Subcutaneous abdominal adipose tissue (tissue), 5 donors: Measurements from ENCODE around the gene OR6A2.
"Not testable (repeated sequence)": the region's sequence is repeated elsewhere in the genome, so short reads cannot be mapped to it uniquely, and the experiment has no call there.

Experiments
- H3K27ac ChIP-seq: one replicate; pipeline ENCODE4 v1.7.0; 2013; ENCODE audit warnings: low read depth, mild to moderate bottlenecking, inconsistent platforms, low read length, moderate library complexity
- H3K27me3 ChIP-seq, 5 donors: one replicate each; pipeline ENCODE4 v1.7.0; 2013; ENCODE audit warnings: low read length in 5 of 5, inconsistent platforms in 1 of 5; ENCODE audit not compliant: control insufficient read depth in 5 of 5, insufficient read depth in 4 of 5
- H3K36me3 ChIP-seq, 5 donors: one replicate each; pipeline ENCODE4 v1.7.0; 2013; ENCODE audit warnings: low read length in 5 of 5; ENCODE audit not compliant: control insufficient read depth in 5 of 5, insufficient read depth in 5 of 5
- H3K4me1 ChIP-seq, 5 donors: one replicate each; pipeline ENCODE4 v1.7.0; 2013; ENCODE audit warnings: low read length in 5 of 5, mild to moderate bottlenecking in 3 of 5, moderate library complexity in 1 of 5; ENCODE audit not compliant: control insufficient read depth in 5 of 5, insufficient read depth in 5 of 5
- H3K4me3 ChIP-seq, 5 donors: one replicate each; pipeline ENCODE4 v1.7.0; 2013; ENCODE audit warnings: low read length in 5 of 5, low read depth in 1 of 5
- H3K9ac ChIP-seq, 5 donors: one replicate each; pipeline ENCODE4 v1.7.0; 2013; ENCODE audit warnings: low read length in 5 of 5, mild to moderate bottlenecking in 4 of 5, moderate library complexity in 3 of 5
- H3K9me3 ChIP-seq, 5 donors: one replicate each; pipeline ENCODE4 v1.7.0; 2013; ENCODE audit warnings: low read length in 5 of 5; ENCODE audit not compliant: control insufficient read depth in 5 of 5
- donor health status: healthy.
- donor health status: healthy.
- donor health status: healthy.
- donor health status: healthy.
- donor health status: healthy.

The OR6A2 gene

GRCh38 chr11:6818967-6819366, 19.5 kb upstream of the OR6A2 start:
- Histone ChIP-seq H3K27me3 (no peaks in the 10 kb centered on the region), H3K27ac (no peak overlapping the region), H3K9me3 (peaks cover 0 to 7% (median 0%) of the 10 kb centered on the region in 5 donors), H3K4me1 (no peaks in the 10 kb centered on the region), H3K36me3 (no peaks in the 10 kb centered on the region), H3K4me3 (no peak overlapping the region), H3K9ac (no peak overlapping the region)

GRCh38 chr11:6817694-6818093, 18.2 kb upstream of the OR6A2 start:
- Histone ChIP-seq H3K27ac (no peak overlapping the region), H3K9ac (no peak overlapping the region), H3K4me1 (no peaks in the 10 kb centered on the region), H3K4me3 (no peak overlapping the region), H3K27me3 (peaks cover 0 to 3% (median 2%) of the 10 kb centered on the region in 5 donors), H3K36me3 (no peaks in the 10 kb centered on the region), H3K9me3 (peaks cover 0 to 7% (median 0%) of the 10 kb centered on the region in 5 donors)

GRCh38 chr11:6813656-6814055, 14.2 kb upstream of the OR6A2 start:
- no peaks in the 10 kb centered on the region for H3K4me1 ChIP-seq
- no peak overlapping the region for H3K4me3 ChIP-seq
- no peak overlapping the region for H3K27ac ChIP-seq
- H3K9ac ChIP-seq, result no peak overlapping the region
- no peaks in the 10 kb centered on the region for H3K36me3 ChIP-seq
- peaks cover 0 to 3% (median 3%) of the 10 kb centered on the region in 5 donors for H3K27me3 ChIP-seq
- H3K9me3 ChIP-seq, result no peaks in the 10 kb centered on the region

- no peaks in the 10 kb centered on the region for H3K4me1 ChIP-seq
- H3K27me3 ChIP-seq, result peaks cover 0 to 3% (median 3%) of the 10 kb centered on the region in 5 donors
- H3K36me3 ChIP-seq, result no peaks in the 10 kb centered on the region
- no peaks in the 10 kb centered on the region for H3K9me3 ChIP-seq
- H3K4me3 ChIP-seq, result no peak overlapping the region
- no peak overlapping the region for H3K27ac ChIP-seq
- H3K9ac ChIP-seq, result no peak overlapping the region
Measured at GRCh38 chr11:6812390-6813005, 13.0 kb upstream of the OR6A2 start.

GRCh38 chr11:6801075-6801474, 1.6 kb upstream of the OR6A2 start:
- H3K9me3 ChIP-seq, H3K27me3 ChIP-seq, H3K4me3 ChIP-seq, H3K4me1 ChIP-seq, H3K27ac ChIP-seq, H3K9ac ChIP-seq, H3K36me3 ChIP-seq: not testable (repeated sequence)

GRCh38 chr11:6794639-6795038, 4.8 kb downstream of the OR6A2 start:
- no peaks in the 10 kb centered on the region for H3K9me3 ChIP-seq
- H3K4me3 ChIP-seq, result no peak overlapping the region
- H3K9ac ChIP-seq, result no peak overlapping the region
- no peaks in the 10 kb centered on the region for H3K27me3 ChIP-seq
- no peaks in the 10 kb centered on the region for H3K36me3 ChIP-seq
- H3K27ac ChIP-seq, result no peak overlapping the region
- peaks cover 0 to 4% (median 0%) of the 10 kb centered on the region in 5 donors for H3K4me1 ChIP-seq

GRCh38 chr11:6790546-6790945, 8.9 kb downstream of the OR6A2 start:
- no peak overlapping the region for H3K27ac ChIP-seq
- H3K27me3 ChIP-seq, result no peaks in the 10 kb centered on the region
- H3K9ac ChIP-seq, result no peak overlapping the region
- H3K36me3 ChIP-seq, result no peaks in the 10 kb centered on the region
- peaks cover 0 to 4% (median 0%) of the 10 kb centered on the region in 5 donors for H3K4me1 ChIP-seq
- H3K9me3 ChIP-seq, result no peaks in the 10 kb centered on the region
- no peak overlapping the region for H3K4me3 ChIP-seq

- Histone ChIP-seq H3K4me3 (no peak within 1 kb of the TSS), H3K9me3 (no peaks in the 10 kb centered on the region), H3K27me3 (no peaks in the 10 kb centered on the region), H3K36me3 (no peaks in the 10 kb centered on the region), H3K27ac (no peak within 1 kb of the TSS), H3K4me1 (no peaks in the 10 kb centered on the region), H3K9ac (no peak within 1 kb of the TSS)
Measured at GRCh38 chr11:6782720-6783119, 16.8 kb downstream of the OR6A2 start, which contains the start of gene OR2AG1. Gene OR2AG1, plus strand, starts transcription at chr11:6783020. Its CDS starts 2,018 bp downstream, at chr11:6785038.

GRCh38 chr11:6780829-6781228, 18.7 kb downstream of the OR6A2 start:
- H3K4me3 ChIP-seq, result no peak overlapping the region
- no peaks in the 10 kb centered on the region for H3K4me1 ChIP-seq
- H3K27me3 ChIP-seq, result no peaks in the 10 kb centered on the region
- no peak overlapping the region for H3K27ac ChIP-seq
- H3K9me3 ChIP-seq, result no peaks in the 10 kb centered on the region
- H3K9ac ChIP-seq, result no peak overlapping the region
- no peaks in the 10 kb centered on the region for H3K36me3 ChIP-seq

GRCh38 chr11:6778518-6778917, 21.0 kb downstream of the OR6A2 start:
- H3K27ac ChIP-seq, result no peak overlapping the region
- H3K27me3 ChIP-seq, result no peaks in the 10 kb centered on the region
- no peak overlapping the region for H3K4me3 ChIP-seq
- H3K9me3 ChIP-seq, result no peaks in the 10 kb centered on the region
- no peaks in the 10 kb centered on the region for H3K4me1 ChIP-seq
- H3K9ac ChIP-seq, result no peak overlapping the region
- H3K36me3 ChIP-seq, result no peaks in the 10 kb centered on the region
